ENCODE data around the gene MAPT.

- no peak for TF ChIP-seq CTCF (IDR thresholded peaks at IDR 0.05; ENCODE audit: insufficient read depth, low read depth, low read length)
- no peak for TF ChIP-seq EZH2 (IDR thresholded peaks at IDR 0.05; ENCODE audit: insufficient read depth, low read length)
Observed at GRCh38 chr17:45848405-45848804, 45.9 kb upstream of the MAPT start.

Measured in astrocyte (in vitro differentiated cells and primary cell).